GM12874 (cell line): ENCODE measurements around the gene ANKRD2.

ENCODE experiments used
- TF ChIP-seq, protein P1 (sequence below): IDR thresholded peaks from 2 replicates; pipeline ENCODE4 v1.5.1; 2011; ENCODE audit warnings: low read depth, mild to moderate bottlenecking, control low read depth, low read length, moderate library complexity; ENCODE audit not compliant: insufficient read depth

ANKRD2 gene

DNA sequence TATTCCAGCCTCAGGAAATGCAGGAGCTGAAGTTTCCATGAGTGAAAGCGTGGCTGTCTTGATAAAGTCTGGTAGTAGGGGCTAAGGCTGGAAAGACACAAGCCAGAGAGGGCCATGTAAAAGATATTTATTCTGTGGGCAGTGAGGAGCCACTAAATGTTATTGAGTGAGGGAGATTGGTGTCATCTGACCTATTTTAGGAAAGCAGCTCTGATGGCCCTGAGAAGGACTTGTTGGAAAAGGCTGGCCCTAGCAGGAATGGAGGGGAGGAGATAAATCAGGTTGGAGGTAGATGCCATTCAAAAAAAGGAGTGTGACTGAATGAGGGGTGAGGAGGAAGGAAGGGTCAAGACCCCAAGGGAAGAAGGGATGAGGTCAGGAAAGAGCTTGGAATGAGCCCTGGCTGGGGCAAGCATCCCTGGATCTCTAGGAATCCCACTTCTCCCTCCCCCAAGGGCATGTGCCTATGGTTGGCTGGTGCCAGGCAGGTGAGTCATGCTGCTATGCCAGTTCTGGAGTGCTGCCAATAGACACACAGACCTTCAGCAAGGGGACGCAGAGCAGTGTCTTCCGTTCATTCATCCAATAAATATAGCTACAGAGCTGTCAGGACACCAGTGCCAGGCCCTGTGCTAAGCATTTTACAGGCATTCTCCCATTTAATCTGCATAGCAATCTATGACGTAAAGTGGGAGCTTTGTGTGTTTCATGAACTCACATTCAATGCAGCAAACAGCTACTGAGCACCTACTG lies 2.0 kb downstream of the ANKRD2 start:
- TF ChIP-seq, protein P1, sequence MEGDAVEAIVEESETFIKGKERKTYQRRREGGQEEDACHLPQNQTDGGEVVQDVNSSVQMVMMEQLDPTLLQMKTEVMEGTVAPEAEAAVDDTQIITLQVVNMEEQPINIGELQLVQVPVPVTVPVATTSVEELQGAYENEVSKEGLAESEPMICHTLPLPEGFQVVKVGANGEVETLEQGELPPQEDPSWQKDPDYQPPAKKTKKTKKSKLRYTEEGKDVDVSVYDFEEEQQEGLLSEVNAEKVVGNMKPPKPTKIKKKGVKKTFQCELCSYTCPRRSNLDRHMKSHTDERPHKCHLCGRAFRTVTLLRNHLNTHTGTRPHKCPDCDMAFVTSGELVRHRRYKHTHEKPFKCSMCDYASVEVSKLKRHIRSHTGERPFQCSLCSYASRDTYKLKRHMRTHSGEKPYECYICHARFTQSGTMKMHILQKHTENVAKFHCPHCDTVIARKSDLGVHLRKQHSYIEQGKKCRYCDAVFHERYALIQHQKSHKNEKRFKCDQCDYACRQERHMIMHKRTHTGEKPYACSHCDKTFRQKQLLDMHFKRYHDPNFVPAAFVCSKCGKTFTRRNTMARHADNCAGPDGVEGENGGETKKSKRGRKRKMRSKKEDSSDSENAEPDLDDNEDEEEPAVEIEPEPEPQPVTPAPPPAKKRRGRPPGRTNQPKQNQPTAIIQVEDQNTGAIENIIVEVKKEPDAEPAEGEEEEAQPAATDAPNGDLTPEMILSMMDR, result no peak

DNA sequence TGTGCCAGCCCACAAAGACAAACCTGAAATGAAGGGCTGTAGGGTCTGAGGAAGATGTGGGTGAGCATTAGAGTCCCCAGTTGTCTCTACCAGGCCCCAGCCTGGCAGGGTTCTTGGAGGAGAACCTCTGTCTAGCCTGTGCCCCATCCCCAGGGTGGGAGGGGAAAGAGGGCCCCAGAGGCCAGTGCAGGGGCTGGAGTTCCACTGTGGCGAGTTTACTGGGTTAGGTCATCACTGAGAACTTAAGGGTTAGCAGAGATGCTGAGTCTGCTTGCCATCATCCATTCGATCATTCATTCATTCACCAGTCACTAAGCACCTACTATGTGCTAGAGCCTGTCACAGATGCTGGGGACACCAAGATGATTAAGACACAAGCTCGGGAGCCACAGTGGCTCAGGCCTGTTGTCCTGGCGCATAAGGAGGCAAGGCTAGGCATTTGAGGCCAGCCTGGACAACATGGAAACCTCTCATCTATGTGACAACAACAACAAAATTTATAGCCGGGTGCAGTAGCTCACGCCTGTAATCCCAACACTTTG lies 2.6 kb downstream of the ANKRD2 start:
- TF ChIP-seq, protein P1, result no peak

DNA sequence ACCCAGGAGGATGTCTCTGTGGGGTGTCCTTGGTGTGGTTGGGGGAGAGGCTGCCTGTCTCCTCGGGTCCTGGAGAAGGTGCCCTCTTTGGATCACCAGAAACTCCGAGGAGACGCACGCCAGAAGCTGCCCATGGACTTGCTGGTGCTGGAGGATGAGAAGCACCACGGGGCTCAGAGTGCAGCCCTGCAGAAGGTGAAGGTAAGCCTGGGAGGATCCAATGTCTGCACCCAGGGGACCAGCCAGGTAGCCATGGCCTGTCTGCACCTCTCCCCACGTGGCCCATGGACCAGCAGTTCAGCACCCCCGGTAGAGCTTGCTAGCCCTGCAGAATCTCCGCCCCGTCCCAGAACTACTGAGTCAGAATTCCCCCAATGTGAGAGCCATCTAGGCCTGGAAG lies 5.1 kb downstream of the ANKRD2 start:
- TF ChIP-seq, protein P1, result no peak

DNA sequence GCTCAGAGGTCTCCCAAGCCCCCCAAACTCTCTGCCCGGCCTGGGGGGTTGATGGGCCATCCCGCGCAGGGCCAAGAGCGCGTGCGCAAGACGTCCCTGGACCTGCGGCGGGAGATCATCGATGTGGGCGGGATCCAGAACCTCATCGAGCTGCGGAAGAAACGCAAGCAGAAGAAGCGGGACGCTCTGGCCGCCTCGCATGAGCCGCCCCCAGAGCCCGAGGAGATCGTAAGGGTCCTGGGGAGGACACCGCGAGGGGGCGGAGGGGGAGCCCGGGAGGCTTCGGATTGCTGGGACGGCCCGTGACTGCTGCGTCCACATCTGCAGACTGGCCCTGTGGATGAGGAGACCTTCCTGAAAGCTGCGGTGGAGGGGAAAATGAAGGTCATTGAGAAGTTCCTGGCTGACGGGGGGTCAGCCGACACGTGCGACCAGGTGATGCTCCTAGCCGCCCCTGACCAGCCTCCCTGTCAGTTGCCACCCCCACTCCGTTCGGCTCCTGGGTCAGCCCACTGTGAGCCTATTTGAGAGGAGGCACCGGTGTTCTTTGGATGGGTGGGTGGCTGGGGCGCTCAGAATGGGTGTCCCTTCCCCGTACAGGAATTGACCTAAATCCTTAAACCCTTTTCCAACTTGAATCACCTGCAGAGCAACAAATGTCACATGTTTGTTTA lies 5.7 kb downstream of the ANKRD2 start:
- TF ChIP-seq, protein P1, result no peak

DNA sequence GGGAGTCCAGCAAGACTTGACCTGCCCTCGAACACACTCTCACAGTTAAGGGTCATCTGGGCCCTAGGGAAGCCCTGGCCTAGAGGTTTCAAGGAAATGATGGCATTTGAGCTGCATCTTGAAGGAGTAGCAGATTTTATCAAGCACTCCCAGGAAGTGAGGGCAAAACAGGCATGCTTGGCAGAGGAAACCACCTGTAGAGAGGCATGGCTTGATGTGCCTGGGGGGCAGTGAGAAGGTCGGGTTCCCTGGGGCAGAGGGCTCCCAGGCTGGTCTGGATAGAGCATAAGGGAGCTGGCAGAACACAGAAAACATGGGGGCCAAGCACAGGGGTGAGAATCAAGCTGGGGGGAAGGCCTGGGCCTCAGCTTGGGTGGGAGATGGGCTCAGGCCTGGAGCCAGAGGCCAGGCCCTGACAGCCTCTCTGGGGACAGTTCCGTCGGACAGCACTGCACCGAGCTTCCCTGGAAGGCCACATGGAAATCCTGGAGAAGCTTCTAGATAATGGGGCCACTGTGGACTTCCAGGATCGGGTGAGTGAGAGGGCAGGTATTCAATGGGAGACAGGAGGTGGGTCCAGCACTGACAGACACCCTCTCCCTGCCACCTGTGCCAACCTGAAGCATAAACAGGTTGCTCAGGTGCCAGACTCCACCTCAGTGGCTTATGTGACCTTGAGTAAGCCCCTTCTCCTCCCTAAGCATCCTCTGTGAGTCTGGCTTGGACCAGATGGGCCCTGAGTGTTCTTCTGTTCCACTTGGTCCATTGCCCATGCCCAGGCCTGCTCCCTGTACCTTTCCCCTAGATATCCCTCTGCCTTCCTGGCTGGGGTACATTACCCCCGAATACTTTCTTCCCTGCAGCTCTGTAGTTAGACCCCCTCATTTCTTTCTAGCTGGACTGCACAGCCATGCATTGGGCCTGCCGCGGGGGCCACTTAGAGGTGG lies 8.1 kb downstream of the ANKRD2 start:
- TF ChIP-seq, protein P1, result no peak

DNA sequence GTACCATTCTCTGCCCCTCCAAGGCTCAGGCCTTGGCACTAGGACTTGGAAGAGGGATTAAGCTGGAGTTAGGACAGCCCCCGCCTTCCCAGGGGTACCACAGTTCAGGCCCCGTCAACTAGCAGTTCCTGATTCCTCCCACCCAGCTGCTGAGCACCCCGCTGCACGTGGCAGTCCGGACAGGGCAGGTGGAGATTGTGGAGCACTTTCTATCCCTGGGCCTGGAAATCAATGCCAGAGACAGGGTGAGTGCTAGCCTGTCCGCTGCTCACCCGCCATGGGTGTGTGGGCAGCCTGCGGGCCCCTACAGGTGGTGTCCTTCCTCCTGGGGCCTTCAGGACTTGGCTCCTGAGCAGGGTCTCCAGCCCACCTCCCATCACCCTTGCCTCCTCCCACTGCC lies 9.6 kb downstream of the ANKRD2 start:
- TF ChIP-seq, protein P1, result no peak

DNA sequence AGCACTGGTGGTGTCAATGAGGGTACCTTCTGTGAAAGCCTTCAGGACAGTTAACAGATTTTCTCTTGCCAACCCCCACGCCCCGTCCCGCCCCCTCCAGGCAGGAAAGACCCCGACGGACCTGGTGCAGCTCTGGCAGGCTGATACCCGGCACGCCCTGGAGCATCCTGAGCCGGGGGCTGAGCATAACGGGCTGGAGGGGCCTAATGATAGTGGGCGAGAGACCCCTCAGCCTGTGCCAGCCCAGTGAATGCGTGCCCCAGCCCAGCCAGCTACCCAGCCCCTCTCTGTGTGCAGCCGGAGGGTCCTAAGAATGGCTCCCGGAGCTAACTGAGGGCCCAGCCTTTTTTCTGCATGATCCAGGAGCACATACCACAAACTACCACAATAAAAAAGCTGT lies 10.9 kb downstream of the ANKRD2 start:
- TF ChIP-seq, protein P1, result no peak
